ENCODE results near the gene MRTFB.

Gene MRTFB

DNA sequence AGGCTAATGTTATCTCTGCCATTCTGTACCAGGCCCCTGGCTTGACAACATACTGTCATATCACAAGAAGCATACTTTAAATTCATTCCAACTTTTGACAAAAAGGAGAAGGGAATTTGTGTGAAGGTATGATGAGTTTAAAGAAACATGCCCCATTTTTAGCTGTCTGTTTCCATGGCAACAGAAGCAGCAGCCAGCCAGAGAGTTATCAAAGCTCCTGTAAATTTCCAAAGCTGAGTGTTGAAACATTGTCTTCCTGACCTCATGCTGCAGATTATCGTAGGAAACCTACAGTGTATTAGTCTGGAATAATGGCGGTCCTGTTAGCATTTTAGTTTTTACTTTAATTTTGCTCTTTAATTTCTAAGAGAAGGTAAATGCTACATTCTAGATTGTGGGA lies 124.9 kb downstream of the MRTFB start:
- DNase-seq: no peak

DNA sequence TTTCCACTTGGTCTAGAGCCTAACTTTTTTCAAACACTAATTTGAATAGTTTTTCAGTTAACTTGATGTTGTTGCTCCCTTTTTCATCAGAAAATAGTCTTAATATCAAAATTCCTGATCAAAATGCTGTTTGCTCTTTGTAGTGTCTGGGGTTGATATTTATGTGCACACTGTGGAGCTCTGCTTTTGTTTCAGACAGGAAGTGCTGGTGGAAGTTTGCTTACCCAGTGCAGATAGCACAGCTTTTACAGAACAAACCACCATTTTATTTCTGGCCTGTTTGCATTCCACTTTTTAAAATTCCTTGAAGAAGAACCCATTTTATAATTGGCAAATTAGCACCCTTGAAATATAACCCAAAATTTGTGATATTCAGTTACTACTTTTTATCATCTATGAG lies 125.4 kb downstream of the MRTFB start:
- no peak for DNase-seq

DNA sequence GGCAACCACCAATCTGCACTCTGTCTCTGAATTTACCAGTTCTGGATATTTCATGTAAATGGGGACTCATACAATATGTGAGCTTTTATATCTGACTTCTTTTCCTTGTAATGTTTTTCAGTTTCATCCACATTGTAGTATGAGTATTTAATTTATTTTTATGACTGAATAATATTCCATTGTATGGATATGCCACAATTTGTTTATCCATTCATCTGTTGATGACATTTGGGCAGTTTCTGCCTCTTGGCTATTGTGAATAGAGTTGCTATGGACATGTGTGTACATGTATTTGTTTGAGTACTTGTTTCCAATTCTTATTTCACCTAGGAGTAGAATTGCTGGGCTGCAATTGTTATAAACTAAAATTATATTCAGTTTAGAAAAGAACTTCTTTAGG lies 126.9 kb downstream of the MRTFB start:
- no peak for DNase-seq

DNA sequence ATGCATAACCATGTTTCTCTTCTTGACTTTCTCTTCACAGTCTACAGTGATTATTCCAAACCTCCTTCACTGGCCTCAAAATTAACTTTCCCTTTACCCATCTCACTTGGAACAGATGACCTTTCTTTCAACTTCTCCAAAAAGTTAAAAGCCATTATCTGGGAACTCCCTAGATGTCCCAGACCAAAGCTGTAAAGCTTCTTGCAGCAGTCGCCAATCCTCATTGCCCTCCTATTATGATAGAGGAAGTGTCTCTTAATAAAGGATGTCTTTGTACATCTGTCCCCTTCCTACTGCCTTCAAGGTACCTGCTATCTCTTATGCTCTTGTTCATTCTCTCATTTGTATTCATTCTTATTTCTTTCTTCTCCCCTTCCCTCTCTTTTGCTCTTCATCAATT lies 127.5 kb downstream of the MRTFB start:
- DNase-seq: no peak

DNA sequence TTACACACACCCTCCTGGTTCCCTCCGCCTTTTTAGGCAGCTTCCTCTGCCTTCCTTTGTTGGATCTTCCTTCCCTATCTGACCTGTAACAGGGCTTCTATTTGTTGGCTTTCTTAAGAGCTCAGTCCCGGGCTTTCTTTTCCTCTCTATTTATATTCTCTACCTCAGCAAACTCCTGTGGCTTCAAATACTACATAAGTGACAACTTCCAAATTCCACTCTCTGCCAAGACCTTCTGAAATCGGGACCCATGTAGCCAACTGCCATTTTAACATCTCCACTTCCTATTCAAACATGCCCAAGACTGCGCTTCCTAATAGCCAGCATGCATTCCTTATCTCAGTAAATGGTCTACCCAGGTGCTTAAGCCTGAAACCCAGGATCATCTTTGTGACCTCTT lies 128.1 kb downstream of the MRTFB start:
- no peak for DNase-seq

DNA sequence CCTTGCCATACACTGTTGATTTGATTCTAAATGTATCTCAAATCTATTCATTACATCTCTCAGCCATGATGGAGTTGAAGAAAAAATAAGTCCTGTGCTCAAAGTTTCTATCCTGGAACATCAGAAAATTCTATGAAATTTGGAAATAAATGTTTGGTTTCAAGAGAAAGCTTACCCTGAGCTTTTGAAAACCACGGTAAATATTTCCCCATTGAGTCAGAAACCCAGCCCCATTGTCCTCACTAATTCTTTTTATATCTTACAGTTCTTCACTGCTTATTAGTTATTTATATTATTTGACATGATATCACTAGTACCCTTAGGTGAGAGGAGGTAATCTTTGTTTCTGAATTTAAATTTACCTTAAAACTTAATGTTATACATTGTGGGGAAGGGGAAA lies 128.5 kb downstream of the MRTFB start:
- DNase-seq: no peak

DNA sequence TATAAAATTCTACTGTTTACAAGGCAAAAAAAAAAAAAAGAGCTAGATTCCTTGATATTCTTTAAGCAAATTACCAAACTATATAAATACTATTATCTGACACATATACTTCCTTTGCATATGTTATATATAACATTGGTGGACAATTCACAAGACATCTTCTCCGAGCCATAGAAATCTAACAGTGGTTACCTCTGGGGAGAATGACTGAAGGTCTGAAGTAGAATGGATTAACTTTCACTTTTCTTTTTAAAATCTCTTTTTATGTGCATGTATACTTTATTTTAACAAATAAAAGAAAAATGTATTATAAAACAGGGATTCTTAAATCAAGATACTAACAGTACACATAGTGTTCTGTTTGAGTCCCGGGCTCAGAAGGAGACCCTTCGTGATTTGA lies 131.0 kb downstream of the MRTFB start:
- DNase-seq: no peak

DNA sequence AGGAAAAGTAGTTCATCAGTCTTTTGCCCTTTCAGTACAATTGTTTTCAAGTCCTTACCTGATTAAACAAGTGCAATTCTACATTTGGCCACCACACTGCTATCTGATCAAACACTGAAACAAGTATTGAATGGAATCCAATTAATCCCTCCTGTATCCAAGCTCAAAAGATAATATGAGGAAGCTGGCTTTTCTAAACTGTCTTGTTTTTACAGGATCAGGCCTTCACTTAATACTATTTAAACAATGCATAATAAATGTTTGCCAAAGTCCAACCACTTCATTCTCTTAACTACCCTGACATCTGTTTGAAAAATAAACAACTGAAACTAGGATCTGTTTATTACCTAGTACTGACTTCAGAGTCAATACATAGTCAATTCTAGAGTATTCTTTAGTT lies 131.6 kb downstream of the MRTFB start:
- no peak for DNase-seq

DNA sequence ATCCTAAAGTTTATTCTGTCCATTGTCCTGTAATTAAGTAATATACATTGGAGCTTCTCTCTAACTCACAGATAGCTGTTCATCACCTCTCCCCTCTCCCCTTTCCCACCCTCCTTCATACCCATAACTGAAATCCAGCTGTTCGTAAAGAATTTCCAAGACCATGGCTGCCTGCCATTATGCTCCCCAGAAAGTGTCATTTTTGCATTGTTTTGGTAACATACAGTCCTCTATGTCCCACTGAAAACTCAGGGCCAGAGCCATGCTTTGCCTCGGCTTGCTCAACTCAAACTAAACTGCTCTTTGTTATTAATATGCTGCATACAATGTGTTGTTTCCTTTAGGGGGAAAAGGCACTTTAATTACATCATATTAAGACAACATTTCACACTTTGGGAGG lies 132.0 kb downstream of the MRTFB start:
- no peak for DNase-seq

DNA sequence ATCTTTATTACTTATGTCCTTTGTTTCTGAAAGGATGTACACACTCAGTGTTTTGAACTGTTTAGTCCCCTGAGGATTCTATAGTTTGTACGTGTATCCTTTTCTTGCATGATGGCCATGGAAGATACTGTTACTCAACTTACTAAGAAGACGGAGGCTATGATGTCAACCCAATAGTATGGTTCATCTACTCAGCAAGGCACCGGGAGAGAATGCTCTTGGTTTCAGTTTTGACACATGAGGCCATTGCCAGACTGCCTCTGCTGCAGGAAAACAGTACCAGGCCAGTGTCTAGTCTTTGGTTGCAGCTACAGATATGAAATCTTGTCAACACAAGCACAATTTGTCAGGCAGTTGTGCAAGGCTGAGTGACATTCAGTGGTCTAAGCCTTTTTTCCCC lies 134.5 kb downstream of the MRTFB start:
- DNase-seq: no peak

DNA sequence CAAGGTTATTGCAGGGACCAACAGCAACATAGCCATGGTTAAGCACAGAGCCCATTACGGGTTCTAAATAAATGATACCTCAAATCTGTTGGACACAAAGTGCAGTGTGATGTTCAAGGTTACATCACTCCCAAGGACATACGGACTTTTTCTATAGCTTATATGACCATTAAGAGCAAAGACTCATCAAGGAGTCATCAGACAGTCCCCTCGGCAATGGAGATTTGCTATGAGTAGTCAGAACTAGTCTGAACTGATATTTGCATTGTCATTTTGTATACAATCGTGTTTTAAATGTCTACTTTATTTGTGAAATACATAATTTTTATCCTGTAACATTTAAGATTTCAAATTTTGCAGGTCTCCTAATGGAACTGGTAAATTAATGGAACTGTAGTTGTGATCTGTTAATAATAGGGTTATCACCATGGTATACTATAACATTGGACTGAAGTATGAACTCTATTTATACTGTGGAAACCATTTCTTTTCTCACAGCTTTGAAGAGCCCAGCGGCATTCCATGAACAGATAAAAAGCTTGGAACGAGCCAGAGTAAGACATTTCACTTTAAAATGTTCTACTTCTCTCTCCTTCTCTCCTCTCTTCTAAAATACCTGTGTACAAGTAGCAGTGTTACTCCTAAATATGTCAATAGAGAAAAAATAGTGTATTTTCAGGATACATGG lies 140.9 kb downstream of the MRTFB start:
- no peak for DNase-seq

DNA sequence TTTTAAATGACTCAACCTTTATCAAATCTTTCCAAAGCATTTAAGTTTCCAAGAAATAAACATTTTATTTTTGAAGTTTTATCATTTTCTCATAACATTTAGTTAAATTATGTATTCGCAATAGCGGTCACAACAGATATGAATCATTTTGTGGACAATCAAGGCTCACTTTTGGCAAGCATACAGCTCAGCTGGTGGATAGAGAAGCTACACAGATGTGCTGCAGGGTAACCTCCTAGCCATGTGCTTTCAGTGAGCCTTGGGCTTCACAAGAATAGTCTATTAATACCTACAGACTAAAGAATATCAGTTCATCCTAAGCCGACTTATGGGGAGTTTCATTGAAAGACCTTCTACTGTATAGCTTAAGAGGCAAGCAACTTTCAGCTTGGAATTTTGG lies 144.8 kb downstream of the MRTFB start:
- no peak for DNase-seq

DNA sequence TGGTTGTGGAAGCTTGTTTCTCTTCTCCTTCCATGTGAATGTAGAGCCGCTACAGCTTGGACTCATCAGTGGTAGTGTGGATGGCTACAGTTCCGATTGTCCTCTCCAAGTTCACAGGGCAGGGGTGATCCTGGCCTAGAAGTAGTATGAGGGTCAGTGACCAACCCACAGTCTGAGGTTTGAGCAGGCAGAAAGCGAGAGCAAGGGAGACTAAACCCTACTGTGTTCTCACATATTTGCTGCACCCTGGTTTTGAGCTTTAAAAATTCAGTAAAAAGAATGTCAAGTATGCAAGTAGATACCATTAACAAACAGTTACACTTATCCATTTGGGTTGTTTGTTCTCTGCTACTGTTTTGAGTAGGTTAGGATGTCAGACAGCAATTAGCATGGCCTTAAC lies 148.9 kb downstream of the MRTFB start:
- DNase-seq: no peak

DNA sequence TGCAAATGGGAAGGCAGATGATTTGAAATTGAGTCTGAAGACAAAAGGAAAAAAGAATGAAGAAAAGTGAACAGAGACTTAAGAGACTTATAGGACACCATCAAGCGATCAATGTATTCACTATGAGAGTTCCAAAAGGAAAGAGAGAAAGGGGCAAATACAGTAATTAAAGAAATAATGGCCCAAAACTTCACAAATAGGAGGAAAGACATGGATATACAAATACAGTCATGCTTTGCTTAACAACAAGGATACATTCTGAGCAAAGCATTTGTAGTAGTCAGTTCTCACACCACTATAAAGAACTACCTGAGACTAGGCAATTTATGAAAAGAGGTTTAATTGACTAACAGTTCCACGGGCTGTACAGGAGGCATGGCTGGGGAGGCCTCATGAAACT lies 152.5 kb downstream of the MRTFB start:
- no peak for DNase-seq

DNA sequence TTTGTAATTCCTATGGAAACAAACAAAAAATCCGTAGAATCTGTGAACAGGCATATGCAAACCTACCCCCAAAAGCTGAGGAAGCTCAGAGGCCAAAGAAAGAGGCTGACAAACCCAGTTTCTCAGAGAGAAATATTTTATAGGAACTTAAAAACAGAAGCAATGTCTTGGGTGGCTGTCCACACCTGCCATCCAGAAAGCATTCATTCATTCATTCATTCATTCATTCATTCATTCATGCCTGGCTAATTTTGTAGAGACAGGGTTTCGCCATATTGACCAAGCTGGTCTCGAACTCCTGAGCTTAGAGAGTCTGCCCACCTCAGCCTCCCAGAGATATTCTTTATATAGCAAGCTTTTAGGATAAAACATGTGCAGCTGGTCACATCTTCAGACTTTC lies 154.3 kb downstream of the MRTFB start:
- no peak for DNase-seq

DNA sequence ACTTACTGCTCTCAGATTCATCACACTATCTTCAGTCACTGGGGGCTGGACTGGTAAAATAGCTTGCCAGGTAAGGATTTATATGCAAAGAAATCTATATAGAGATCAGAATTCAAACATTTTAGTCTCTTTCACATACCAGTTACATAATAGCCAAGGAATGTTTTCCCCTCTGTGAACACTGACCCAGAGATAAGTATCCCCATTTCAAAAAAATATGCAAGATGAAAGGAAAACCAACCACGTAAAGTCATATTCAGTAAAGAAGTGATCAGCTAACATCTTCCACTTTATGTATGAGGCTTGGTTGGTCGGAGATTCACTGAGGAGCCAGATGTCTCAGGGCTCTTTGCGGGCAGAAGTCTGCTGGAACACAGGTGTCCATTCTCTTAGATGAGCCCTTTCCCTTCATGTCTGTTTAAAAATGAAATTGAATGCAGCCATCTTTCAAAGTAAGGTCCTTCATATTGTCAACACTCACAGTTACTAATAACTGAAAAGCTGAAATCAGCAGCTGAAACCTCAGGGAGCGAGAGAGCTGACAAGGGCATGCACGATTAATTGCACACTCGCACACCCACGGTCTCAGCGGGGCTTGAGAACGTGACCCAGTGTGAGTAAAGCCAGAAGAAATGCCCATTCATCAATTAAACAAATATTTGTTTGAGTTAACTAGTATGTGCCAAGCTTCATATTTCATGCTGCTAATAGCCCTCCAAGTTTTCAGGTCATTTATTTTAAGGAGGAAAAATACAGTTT lies 161.2 kb downstream of the MRTFB start:
- no peak for DNase-seq

DNA sequence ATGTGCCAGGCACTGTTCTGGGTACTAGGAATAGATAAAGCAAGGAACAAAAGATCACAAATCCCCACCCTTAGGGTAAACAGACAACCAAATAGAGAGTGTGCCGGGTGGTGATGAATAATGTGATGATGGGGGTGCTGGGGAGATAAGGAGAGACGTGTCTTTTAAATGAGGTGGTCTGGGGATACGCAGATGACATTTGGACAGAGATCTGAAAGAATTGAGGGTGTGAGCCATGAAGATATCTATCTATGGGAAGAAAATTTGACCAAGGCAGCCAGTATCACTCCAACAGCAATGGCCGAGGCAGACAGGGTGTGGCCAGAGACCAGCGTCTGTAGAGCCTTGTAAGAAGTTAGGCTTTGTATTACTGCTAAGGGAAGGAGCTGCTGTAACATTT lies 165.3 kb downstream of the MRTFB start:
- no peak for DNase-seq

DNA sequence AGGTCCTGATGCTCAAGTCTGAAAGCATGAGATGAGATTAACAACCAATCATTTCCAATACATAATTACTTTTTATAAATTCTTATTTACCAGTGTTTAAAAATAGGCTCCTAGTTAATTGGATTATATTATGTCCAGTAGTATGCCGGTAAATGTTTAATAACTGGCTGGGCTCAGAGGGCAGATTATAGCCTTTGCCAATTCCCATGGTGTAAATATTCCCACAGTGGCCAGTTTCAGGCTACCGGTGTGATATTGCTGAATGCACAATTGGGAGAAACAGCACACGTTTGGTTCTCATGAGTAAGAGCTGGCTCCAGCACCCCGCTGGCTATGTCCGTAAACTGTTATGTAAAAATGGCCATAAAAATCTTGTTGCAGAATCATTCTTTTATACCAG lies 167.6 kb downstream of the MRTFB start:
- no peak for DNase-seq

DNA sequence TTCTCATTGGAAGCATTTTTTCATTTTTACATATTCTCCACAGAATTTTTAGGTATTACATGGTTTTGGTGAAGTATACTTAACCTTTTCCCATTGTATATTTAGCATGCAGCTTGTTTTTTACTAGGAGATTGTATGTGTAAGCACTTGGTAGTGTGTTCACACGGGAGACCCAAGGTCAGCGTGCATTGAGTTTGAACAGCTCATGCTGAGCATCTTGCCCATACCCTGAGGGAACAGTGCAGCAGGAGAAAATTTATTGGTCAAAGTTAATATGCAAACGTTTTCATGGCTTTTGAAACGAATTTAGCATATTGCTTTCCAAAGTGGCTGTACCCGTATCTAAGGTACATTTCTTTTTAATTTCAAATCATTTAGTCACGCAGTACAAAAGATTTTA lies 168.7 kb downstream of the MRTFB start:
- no peak for DNase-seq

DNA sequence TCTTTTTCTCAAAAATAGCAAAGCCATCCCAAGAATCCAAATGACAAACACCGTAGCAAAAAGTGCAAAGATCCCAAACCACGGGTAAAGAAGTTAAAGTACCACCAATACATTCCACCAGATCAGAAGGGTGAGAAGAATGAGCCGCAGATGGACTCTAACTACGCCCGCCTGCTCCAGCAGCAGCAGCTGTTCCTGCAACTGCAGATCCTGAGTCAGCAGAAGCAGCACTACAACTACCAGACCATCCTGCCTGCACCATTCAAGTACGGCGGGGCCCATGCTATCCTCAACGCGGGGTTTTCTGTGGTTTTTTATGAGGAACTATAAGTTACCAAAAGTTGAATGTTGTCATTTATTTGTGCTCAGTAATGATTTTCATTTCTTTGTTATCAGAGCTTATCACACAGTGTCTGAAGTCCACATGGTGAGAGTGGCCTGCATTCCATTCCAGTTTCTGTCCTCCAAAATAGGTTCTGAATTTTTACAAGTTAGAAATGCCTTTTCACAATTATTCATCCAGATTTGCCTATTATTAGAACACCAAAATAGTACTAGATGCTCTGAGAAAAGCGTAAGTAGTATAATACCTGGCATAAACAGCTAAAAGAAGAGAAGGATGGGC lies 169.2 kb downstream of the MRTFB start:
- no peak for DNase-seq

DNA sequence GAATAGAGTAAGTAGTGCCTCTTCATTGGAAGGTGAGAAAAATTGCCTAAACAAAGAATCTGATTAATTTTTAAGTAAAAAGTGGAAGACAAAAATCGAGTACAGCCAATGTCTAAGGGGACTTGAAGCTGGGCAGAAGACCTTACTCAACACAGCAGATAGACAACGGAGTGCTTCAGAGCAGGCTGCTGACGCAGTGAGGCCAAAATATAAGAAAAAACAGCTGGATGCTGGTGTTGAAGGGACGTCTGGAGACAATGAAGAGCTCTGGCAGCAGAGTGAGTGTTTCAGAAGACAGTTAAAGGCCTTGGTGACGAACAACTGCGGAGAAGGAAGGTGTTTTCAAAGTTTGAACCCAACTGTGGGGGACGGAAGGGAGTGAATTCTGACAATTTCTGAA lies 169.8 kb downstream of the MRTFB start:
- DNase-seq: no peak

DNA sequence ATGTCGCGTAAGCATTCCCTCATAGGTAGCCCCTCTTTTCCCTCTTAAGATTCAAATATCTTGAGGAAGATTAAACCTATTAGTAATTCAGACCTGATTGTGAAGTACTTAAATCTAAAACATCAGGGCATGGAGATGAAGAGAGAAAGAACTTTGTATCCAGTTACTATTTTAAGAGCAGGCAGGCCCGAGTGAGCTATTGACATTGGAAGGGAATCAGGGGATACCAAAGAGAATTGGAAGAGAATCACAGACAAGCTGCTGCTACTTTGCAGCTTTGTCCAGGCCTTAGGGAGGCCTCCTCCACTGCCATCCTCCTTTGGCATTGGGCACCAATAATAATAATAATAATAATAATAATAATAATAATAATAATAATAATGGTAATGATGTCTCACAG lies 170.5 kb downstream of the MRTFB start:
- no peak for DNase-seq

DNA sequence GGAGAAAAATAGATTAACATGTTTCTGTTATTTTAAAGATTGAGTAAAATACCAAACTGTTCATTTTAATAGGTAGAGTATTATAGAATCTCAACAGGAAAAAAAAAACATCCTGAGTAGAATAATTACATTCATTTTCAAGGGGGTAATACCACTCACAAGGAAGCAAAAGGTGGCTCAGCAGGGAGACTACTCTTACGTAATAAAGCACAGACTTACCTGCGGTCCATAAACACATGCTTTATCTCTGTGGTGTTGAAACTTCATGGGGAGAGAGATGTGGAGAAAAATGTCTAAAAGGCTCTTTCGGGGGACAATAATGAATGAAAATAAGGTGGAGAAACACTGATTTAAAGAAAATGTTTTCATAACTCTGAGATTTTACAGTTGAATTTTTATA lies 171.7 kb downstream of the MRTFB start:
- DNase-seq: no peak

DNA sequence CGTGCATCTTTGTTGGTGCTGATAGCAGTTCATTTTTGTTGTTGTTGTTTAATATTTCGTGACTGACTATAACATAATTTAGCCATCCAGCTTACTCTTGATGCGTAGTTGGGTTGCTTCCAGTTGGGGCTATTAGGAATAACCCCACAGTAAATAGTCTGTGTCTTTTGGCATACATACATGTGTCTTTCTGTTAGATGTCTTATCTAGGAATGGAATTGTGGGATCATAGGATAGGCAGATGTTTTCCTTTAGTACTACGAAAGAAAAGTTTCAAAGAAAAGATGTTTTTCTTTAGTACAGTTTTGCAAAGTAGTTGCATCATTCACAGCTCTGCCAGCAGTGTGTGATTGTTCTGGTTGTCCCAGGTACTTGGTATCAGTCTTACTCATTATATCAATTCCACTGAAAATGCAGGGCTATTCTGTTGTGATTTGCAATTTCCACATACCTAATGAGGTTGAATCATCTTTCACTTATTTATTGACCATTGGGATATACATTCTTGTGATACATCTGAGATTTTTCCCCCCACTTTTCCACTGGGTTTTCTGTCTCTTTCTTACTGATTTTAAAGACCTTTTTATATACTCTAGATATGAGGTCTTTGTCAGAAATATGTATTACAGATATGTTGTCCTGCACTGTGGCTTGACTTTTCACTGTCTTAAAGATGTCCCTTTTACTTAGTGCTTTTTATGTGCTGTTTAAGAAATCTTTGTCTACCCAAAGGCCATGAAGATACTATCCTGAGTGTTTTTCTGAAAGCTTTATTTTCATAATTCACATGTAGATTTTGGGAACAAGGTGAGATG lies 173.3 kb downstream of the MRTFB start:
- no peak for DNase-seq

Measured in activated CD4-positive, alpha-beta T cell treated with anti-CD3 and anti-CD28 coated beads, Interleukin-2, amount 50 U/mL, for 48 hours (primary cell).